A549 (cell line): ENCODE data around the gene PLEKHA5. TPM values are rescaled to one million over a fixed set of nuclear protein-coding genes. Genes with fewer than 3 reads are reported as not detected.

Source experiments
- ATAC-seq, 2 experiments: fragments of 200-7000 bp in 1 of 2; fragments of >200 bp in 1 of 2; cut with Nextera tagmentation in 1 of 2; cut with Tn5 transposase in 1 of 2; 3 replicates each; pipeline versions ENCODE4 v1.8.0 to v1.9.1; 2018 to 2020; ENCODE audit warnings: mild to moderate bottlenecking in 1 of 2, moderate library complexity in 1 of 2
- CTCF ChIA-PET: fragments of 300-600 bp; sonication (Branson Sonifier 250); formaldehyde crosslinking; extraction: SDS; loops from one replicate; lab custom pipeline; 2021; ENCODE audit warnings: antibody characterized with exemption, inconsistent platforms; lab: Yijun Ruan, JAX
- POLR2A ChIA-PET: fragments of 350-600 bp; formaldehyde crosslinking; extraction: SDS; loops from one replicate; lab custom pipeline; 2021; ENCODE audit warnings: antibody characterized with exemption, inconsistent platforms; lab: Yijun Ruan, JAX
- DNase-seq, 2 experiments: peaks; one replicate each; pipeline versions ENCODE4 v3.0.0 to v3.0.0-alpha.2; 2011 to 2016; ENCODE audit warnings: low read depth in 1 of 2, low spot score in 1 of 2
- FAIRE-seq: peaks from 2 replicates; lab custom pipeline; 2011; peaks lifted over from hg19 to GRCh38; lab: Jason Lieb, UNC
- H3K27ac ChIP-seq, 2 experiments: fragments of >200 bp; sonication (Bioruptor Twin); formaldehyde crosslinking; 3 replicates each; pipeline ENCODE4 v1.5.1; 2016 to 2017
- H3K4me1 ChIP-seq: fragments of >200 bp; sonication (Bioruptor Twin); formaldehyde crosslinking; 3 replicates; pipeline ENCODE4 v1.6.1; 2016
- H3K4me2 ChIP-seq: fragments of >200 bp; sonication (Bioruptor Twin); formaldehyde crosslinking; 3 replicates; pipeline ENCODE4 v1.6.1; 2016
- H3K4me3 ChIP-seq: fragments of >200 bp; sonication (Bioruptor Twin); formaldehyde crosslinking; 3 replicates; pipeline ENCODE4 v1.5.1; 2016
- H3K9me3 ChIP-seq: fragments of >200 bp; sonication (Bioruptor Twin); formaldehyde crosslinking; 3 replicates; pipeline ENCODE4 v1.6.1; 2016
- BHLHE40 ChIP-seq: IDR thresholded peaks from 2 replicates; pipeline ENCODE4 v1.6.1; 2012; ENCODE audit warnings: low read depth, low read length, inconsistent platforms
- CEBPB ChIP-seq, 2 experiments: fragments of >200 bp in 1 of 2; sonication (Bioruptor Twin) in 1 of 2; formaldehyde crosslinking in 1 of 2; IDR thresholded peaks; 2 replicates each; pipeline ENCODE4 v1.6.1; 2012 to 2016
- EHF ChIP-seq: fragments of 250-450 bp; sonication (Bioruptor Pico); IDR thresholded peaks from 2 replicates; pipeline ENCODE4 v1.5.0; 2020; ENCODE audit warnings: mild to moderate bottlenecking
- FOSB ChIP-seq: fragments of 250-450 bp; sonication (Bioruptor Pico); IDR thresholded peaks from 2 replicates; pipeline ENCODE4 v1.5.0; 2020; ENCODE audit warnings: mild to moderate bottlenecking, moderate library complexity
- FOSL2 ChIP-seq, 2 experiments: fragments of 450-650 bp in 1 of 2; fragments of >200 bp in 1 of 2; sonication (Bioruptor Twin) in 1 of 2; formaldehyde crosslinking; IDR thresholded peaks; 2 replicates each; pipeline versions ENCODE4 v1.5.0 to v1.6.1; 2016 to 2020; ENCODE audit warnings: mild to moderate bottlenecking in 1 of 2, moderate library complexity in 1 of 2
- FOXS1 ChIP-seq: fragments of 250-450 bp; sonication (Bioruptor Pico); IDR thresholded peaks from 2 replicates; pipeline ENCODE4 v1.5.0; 2020; ENCODE audit warnings: mild to moderate bottlenecking, moderate library complexity
- HES2 ChIP-seq: fragments of >200 bp; sonication (Bioruptor Twin); formaldehyde crosslinking; IDR thresholded peaks from 2 replicates; pipeline ENCODE4 v1.6.1; 2016
- HEYL ChIP-seq: fragments of 250-450 bp; sonication (Bioruptor Pico); IDR thresholded peaks from 2 replicates; pipeline ENCODE4 v1.8.0; 2021; ENCODE audit warnings: mild to moderate bottlenecking, moderate library complexity
- HOXA7 ChIP-seq: fragments of 250-450 bp; sonication (Bioruptor Pico); IDR thresholded peaks from 2 replicates; pipeline ENCODE4 v1.5.0; 2020; ENCODE audit warnings: mild to moderate bottlenecking, moderate library complexity
- HOXB13 ChIP-seq: fragments of 250-450 bp; sonication (Bioruptor Pico); IDR thresholded peaks from 2 replicates; pipeline ENCODE4 v1.5.0; 2020; ENCODE audit warnings: low read depth, mild to moderate bottlenecking, moderate library complexity
- HOXB5 ChIP-seq: fragments of 250-450 bp; sonication (Bioruptor Pico); IDR thresholded peaks from 2 replicates; pipeline ENCODE4 v1.5.0; 2020; ENCODE audit warnings: mild to moderate bottlenecking, moderate library complexity
- JUN ChIP-seq, 2 experiments: fragments of >200 bp; sonication (Bioruptor Twin); formaldehyde crosslinking; IDR thresholded peaks; 2 replicates in 1 of 2; 3 replicates in 1 of 2; pipeline ENCODE4 v1.6.1; 2016 to 2017
- MAFK ChIP-seq: fragments of 450-650 bp; IDR thresholded peaks from 2 replicates; pipeline ENCODE4 v1.6.1; 2014; ENCODE audit not compliant: partially characterized antibody
- MAZ ChIP-seq: fragments of 150-350 bp; IDR thresholded peaks from 2 replicates; pipeline ENCODE4 v1.6.1; 2014; ENCODE audit warnings: antibody characterized with exemption, low read depth, low read length, borderline replicate concordance
- MYC ChIP-seq: IDR thresholded peaks from 2 replicates; pipeline ENCODE4 v1.6.1; 2012; ENCODE audit warnings: mild to moderate bottlenecking, inconsistent platforms, low read length, improper control_type of control experiment, borderline replicate concordance
- NFE2L2 ChIP-seq: fragments of 150-350 bp; conservative IDR thresholded peaks from 2 replicates; pipeline ENCODE4 v1.6.1; 2014; ENCODE audit warnings: low read length
- NR3C1 ChIP-seq: fragments of >200 bp; sonication (Bioruptor Twin); formaldehyde crosslinking; IDR thresholded peaks from 3 replicates; pipeline ENCODE4 v1.6.1; 2017
- PBX3 ChIP-seq: IDR thresholded peaks from 2 replicates; pipeline ENCODE4 v1.6.1; 2012
- POLR2A ChIP-seq: IDR thresholded peaks from 2 replicates; pipeline ENCODE4 v1.6.1; 2012; ENCODE audit warnings: mild to moderate bottlenecking, low read length
- POLR2AphosphoS2 ChIP-seq: conservative IDR thresholded peaks from 2 replicates; pipeline ENCODE4 v1.6.1; 2012; ENCODE audit warnings: low read length, improper control_type of control experiment, inconsistent platforms
- RAD21 ChIP-seq, 2 experiments: fragments of >200 bp in 1 of 2; sonication (Bioruptor Twin) in 1 of 2; formaldehyde crosslinking in 1 of 2; IDR thresholded peaks in 1 of 2; conservative IDR thresholded peaks in 1 of 2; 2 replicates in 1 of 2; 3 replicates in 1 of 2; pipeline ENCODE4 v1.6.1; 2012 to 2018; ENCODE audit warnings: inconsistent platforms in 1 of 2
- RFX5 ChIP-seq: fragments of 450-650 bp; IDR thresholded peaks from 2 replicates; pipeline ENCODE4 v1.7.1; 2014; ENCODE audit warnings: antibody characterized with exemption, mild to moderate bottlenecking, moderate library complexity
- RNF2 ChIP-seq: fragments of 200-600 bp; sonication (generic); IDR thresholded peaks from 2 replicates; pipeline ENCODE4 v1.6.1; 2016; ENCODE audit warnings: low read depth, mild to moderate bottlenecking, antibody characterized with exemption, moderate library complexity, borderline replicate concordance
- TFCP2L1 ChIP-seq: fragments of 250-450 bp; sonication (Bioruptor Pico); IDR thresholded peaks from 2 replicates; pipeline ENCODE4 v1.5.0; 2021; ENCODE audit warnings: mild to moderate bottlenecking
- USF2 ChIP-seq: fragments of 450-650 bp; IDR thresholded peaks from 2 replicates; pipeline ENCODE4 v1.6.1; 2014; ENCODE audit warnings: antibody characterized with exemption
- ZSCAN20 ChIP-seq: fragments of 250-450 bp; sonication (Bioruptor Pico); IDR thresholded peaks from 2 replicates; pipeline ENCODE4 v1.8.0; 2022; ENCODE audit warnings: mild to moderate bottlenecking, moderate library complexity
- WGBS: methylation state at CpG from one replicate; pipeline ENCODE4 v1.1.6; 2017; ENCODE audit errors: missing lambda C conversion rate; 5-methylcytosine and 5-hydroxymethylcytosine counted together
- polyA plus RNA-seq, 4 experiments: library from polyadenylated mRNA; depleted of rRNA in 3 of 4; stranded (reverse); fragments of >200 nt; fragmentation: RNase III in 1 of 4; extraction: RNeasy Plus Mini Kit Qiagen cat#74134 plus additional on column Dnase treatment in 1 of 4; gene quantifications; 2 replicates in 3 of 4; 3 replicates in 1 of 4; pipeline ENCODE4 v1.2.3, GENCODE V29; 2011 to 2017
- TF ChIP-seq, protein P1 (sequence below): fragments of >200 bp; sonication (Bioruptor Twin); formaldehyde crosslinking; IDR thresholded peaks from 3 replicates; pipeline ENCODE4 v1.6.1; 2016

PLEKHA5 gene
- polyA plus RNA-seq, 2 of the 4 experiments (the other 2 are of a cell fraction): 7.6 to 13.2 TPM

GRCh38 chr12:19301223-19301622 is 171.7 kb downstream of the PLEKHA5 start (continued):
- TF ChIP-seq PBX3 (no peak), FOSB (CRISPR knock-in tag) (no peak), EHF (no peak)

- H3K9me3 ChIP-seq: no peaks in the 10 kb centered on the region
- TF ChIP-seq CEBPB (IDR thresholded peaks at IDR 0.05) (no peak), MAFK (no peak), RNF2 (no peak), FOXS1 (CRISPR knock-in tag) (no peak), HEYL (CRISPR knock-in tag) (no peak), MAZ (no peak), RFX5 (no peak), JUN (IDR thresholded peaks at IDR 0.05) (no peak), ZSCAN20 (CRISPR knock-in tag) (no peak), NFE2L2 (no peak), HES2 (no peak), HOXB5 (CRISPR knock-in tag) (no peak), USF2 (no peak), POLR2AphosphoS2 (no peak), RAD21 (conservative IDR thresholded peaks at IDR 0.05 in 1 of 2, IDR thresholded peaks at IDR 0.05 in 1 of 2) (no peak)
- TF ChIP-seq, all 56 proteins: peak for 0
- CTCF ChIA-PET: interaction anchor here (0.6 kb wide), 1 partner anchor 10 kb away, joined by 3 read pairs; no protein-coding TSS in a partner anchor
- Histone ChIP-seq H3K27ac (no peak overlapping the region), H3K4me2 (no peak overlapping the region), H3K4me3 (no peak overlapping the region), H3K4me1 (no peaks in the 10 kb centered on the region)
- ATAC-seq (no peak), FAIRE-seq (no peak), DNase-seq (no peak)
- WGBS: 44% methylated on average over 1 of the region's 1 CpG
- POLR2A ChIA-PET: no interaction called here
Measured at GRCh38 chr12:19301688-19302087, 172.2 kb downstream of the PLEKHA5 start.

DNA sequence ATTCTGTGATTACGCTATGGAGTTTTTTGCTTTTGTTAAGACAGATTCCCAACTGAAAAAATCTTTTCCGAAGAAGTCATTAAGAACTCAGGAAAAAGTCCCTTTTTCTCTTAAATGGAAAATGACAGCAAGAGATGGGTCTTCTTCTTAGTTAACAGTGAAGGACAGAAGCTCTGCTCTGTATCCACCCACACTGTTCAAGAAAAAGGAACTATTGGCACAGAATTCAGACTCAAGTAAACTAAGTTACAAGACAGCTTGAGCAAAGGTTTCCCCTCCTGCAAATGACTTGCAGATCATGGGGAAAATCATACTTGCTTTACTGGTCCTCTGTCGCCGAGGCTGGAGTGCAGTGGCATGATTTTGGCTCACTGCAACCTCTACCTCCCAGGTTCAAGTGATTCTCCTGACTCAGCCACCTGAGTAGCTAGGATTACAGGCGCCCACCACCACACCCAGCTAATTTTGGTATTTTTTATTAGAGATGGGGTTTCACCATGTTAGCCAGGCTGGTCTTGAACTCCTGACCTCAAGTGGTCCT is 172.6 kb downstream of the PLEKHA5 start:
- DNase-seq (no peak), ATAC-seq (no peak), FAIRE-seq (no peak)
- Histone ChIP-seq H3K4me3 (no peak overlapping the region), H3K4me2 (no peak overlapping the region), H3K9me3 (no peaks in the 10 kb centered on the region), H3K4me1 (no peaks in the 10 kb centered on the region), H3K27ac (no peak overlapping the region)
- POLR2A ChIA-PET: no interaction called here
- CTCF ChIA-PET: interaction anchor here (0.6 kb wide), 1 partner anchor 10 kb away, joined by 3 read pairs; no protein-coding TSS in a partner anchor
- TF ChIP-seq POLR2A (no peak), EHF (no peak), HOXA7 (CRISPR knock-in tag) (no peak), MAFK (no peak), FOXS1 (CRISPR knock-in tag) (no peak), HEYL (CRISPR knock-in tag) (no peak), BHLHE40 (no peak), MYC (no peak), ZSCAN20 (CRISPR knock-in tag) (no peak), NR3C1 (no peak), TFCP2L1 (CRISPR knock-in tag) (no peak), FOSL2 (IDR thresholded peaks at IDR 0.05) (no peak), FOSL2 (CRISPR knock-in tag; IDR thresholded peaks at IDR 0.05) (no peak), HOXB13 (no peak), POLR2AphosphoS2 (no peak), USF2 (no peak)
- TF ChIP-seq, protein P1, sequence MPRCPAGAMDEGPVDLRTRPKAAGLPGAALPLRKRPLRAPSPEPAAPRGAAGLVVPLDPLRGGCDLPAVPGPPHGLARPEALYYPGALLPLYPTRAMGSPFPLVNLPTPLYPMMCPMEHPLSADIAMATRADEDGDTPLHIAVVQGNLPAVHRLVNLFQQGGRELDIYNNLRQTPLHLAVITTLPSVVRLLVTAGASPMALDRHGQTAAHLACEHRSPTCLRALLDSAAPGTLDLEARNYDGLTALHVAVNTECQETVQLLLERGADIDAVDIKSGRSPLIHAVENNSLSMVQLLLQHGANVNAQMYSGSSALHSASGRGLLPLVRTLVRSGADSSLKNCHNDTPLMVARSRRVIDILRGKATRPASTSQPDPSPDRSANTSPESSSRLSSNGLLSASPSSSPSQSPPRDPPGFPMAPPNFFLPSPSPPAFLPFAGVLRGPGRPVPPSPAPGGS: no peak
- 92% methylated on average over 5 of the region's 5 CpGs for WGBS
